ENCODE results near the gene NSD1. TPM values are rescaled to one million over a fixed set of nuclear protein-coding genes. Genes with fewer than 3 reads are reported as not detected.

NSD1 gene
- total RNA-seq, 1 donor: 53.2 TPM

GRCh38 chr5:177093082-177093712 lies 40.4 kb upstream of the NSD1 start:
- peak; percentile 83 for DNase-seq (ENCODE audit: insufficient read length, low spot score, missing footprints)
- no peaks in the 10 kb centered on the region for H3K36me3 ChIP-seq (ENCODE audit: insufficient read depth, low read length)
- no peak for TF ChIP-seq CTCF (IDR thresholded peaks at IDR 0.05; ENCODE audit: extremely low read depth, low read depth, low read length)

DNA sequence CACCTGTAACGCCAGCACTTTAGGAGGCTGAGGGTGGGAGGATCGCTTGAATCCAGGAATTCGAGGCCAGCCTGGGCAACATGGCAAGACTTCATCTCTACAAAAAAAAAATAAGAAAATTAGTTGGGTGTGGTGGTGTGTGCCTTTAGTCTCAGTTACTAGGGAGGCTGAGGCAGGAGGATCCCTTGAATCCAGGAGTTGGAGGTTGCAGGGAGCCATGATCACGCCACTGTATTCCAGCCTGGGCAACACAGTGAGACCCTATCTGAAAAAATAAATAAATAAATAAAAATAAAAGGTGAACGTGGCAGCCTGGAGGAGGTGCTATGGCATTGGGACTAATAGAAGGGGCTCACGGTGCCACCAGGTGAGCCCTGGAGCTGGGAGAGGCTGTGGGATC lies 39.8 kb upstream of the NSD1 start:
- DNase-seq (ENCODE audit: insufficient read length, low spot score, missing footprints): no peak
- Histone ChIP-seq H3K27ac (ENCODE audit: low read depth, low read length) (no peak overlapping the region), H2AFZ (ENCODE audit: low read length) (no peak overlapping the region), H3K9me3 (ENCODE audit: low read depth, low read length) (no peaks in the 10 kb centered on the region), H3K4me1 (ENCODE audit: insufficient read depth, low read length) (no peaks in the 10 kb centered on the region), H3K79me2 (ENCODE audit: insufficient read depth, low read length) (no peaks in the 10 kb centered on the region), H4K20me1 (ENCODE audit: insufficient read depth, low read length) (no peaks in the 10 kb centered on the region), H3K4me2 (ENCODE audit: insufficient read depth, low read length) (no peak overlapping the region), H3K27me3 (ENCODE audit: insufficient read depth, low read length) (peaks cover 2% of the 10 kb centered on the region), H3K4me3 (ENCODE audit: insufficient read depth, low read length) (no peak overlapping the region), H3K36me3 (ENCODE audit: insufficient read depth, low read length) (no peaks in the 10 kb centered on the region)
- no peak for TF ChIP-seq CTCF (IDR thresholded peaks at IDR 0.05; ENCODE audit: extremely low read depth, low read depth, low read length)

More at GRCh38 chr5:177093082-177093712, 40.4 kb upstream of the NSD1 start:
- Histone ChIP-seq H3K4me2 (ENCODE audit: insufficient read depth, low read length) (no peak overlapping the region), H3K79me2 (ENCODE audit: insufficient read depth, low read length) (no peaks in the 10 kb centered on the region), H2AFZ (ENCODE audit: low read length) (no peak overlapping the region), H3K27me3 (ENCODE audit: insufficient read depth, low read length) (peaks cover 7% of the 10 kb centered on the region), H3K27ac (ENCODE audit: low read depth, low read length) (no peak overlapping the region), H3K4me3 (ENCODE audit: insufficient read depth, low read length) (no peak overlapping the region), H3K9me3 (ENCODE audit: low read depth, low read length) (no peaks in the 10 kb centered on the region), H4K20me1 (ENCODE audit: insufficient read depth, low read length) (no peaks in the 10 kb centered on the region), H3K4me1 (ENCODE audit: insufficient read depth, low read length) (no peaks in the 10 kb centered on the region)

- DNase-seq (ENCODE audit: insufficient read length, low spot score, missing footprints): peak; percentile 92
- no peaks in the 10 kb centered on the region for H4K20me1 ChIP-seq (ENCODE audit: insufficient read depth, low read length)
- H2AFZ ChIP-seq (ENCODE audit: low read length): no peak overlapping the region
- H3K27me3 ChIP-seq (ENCODE audit: insufficient read depth, low read length): no peaks in the 10 kb centered on the region
- TF ChIP-seq CTCF (IDR thresholded peaks at IDR 0.05; ENCODE audit: extremely low read depth, low read depth, low read length): no peak
- H3K9me3 ChIP-seq (ENCODE audit: low read depth, low read length): no peaks in the 10 kb centered on the region
- H3K4me1 ChIP-seq (ENCODE audit: insufficient read depth, low read length): no peaks in the 10 kb centered on the region
- no peak overlapping the region for H3K27ac ChIP-seq (ENCODE audit: low read depth, low read length)
- no peaks in the 10 kb centered on the region for H3K79me2 ChIP-seq (ENCODE audit: insufficient read depth, low read length)
- no peak overlapping the region for H3K4me2 ChIP-seq (ENCODE audit: insufficient read depth, low read length)
- no peaks in the 10 kb centered on the region for H3K36me3 ChIP-seq (ENCODE audit: insufficient read depth, low read length)
- H3K4me3 ChIP-seq (ENCODE audit: insufficient read depth, low read length): no peak overlapping the region
These were observed 39.1 kb upstream of the NSD1 start for GRCh38 chr5:177094224-177095087.

DNA sequence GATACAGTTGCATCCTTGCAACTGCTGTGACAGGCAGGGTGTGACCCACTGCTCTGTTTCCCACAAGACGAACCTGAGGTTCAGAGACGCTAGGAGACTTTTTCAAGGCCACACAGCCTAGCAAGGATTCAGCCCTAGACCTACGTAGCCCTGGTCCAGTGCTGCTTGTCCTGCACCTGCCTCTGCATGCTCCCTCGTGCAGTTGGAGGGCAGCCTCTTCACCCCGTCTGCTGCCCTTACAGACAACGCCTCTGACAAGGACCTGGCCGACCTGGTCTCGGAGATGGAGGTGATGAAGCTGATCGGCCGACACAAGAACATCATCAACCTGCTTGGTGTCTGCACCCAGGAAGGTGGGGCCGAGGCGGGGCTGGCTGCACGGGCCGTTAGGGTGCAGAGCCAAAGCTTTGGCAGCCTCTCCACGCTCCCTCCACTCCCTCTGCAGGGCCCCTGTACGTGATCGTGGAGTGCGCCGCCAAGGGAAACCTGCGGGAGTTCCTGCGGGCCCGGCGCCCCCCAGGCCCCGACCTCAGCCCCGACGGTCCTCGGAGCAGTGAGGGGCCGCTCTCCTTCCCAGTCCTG lies 38.4 kb upstream of the NSD1 start:
- Histone ChIP-seq H3K9me3 (ENCODE audit: low read depth, low read length) (no peaks in the 10 kb centered on the region), H4K20me1 (ENCODE audit: insufficient read depth, low read length) (no peaks in the 10 kb centered on the region), H3K4me2 (ENCODE audit: insufficient read depth, low read length) (no peak overlapping the region), H3K4me1 (ENCODE audit: insufficient read depth, low read length) (no peaks in the 10 kb centered on the region), H2AFZ (ENCODE audit: low read length) (no peak overlapping the region), H3K4me3 (ENCODE audit: insufficient read depth, low read length) (no peak overlapping the region), H3K79me2 (ENCODE audit: insufficient read depth, low read length) (no peaks in the 10 kb centered on the region), H3K27me3 (ENCODE audit: insufficient read depth, low read length) (no peaks in the 10 kb centered on the region), H3K36me3 (ENCODE audit: insufficient read depth, low read length) (no peaks in the 10 kb centered on the region), H3K27ac (ENCODE audit: low read depth, low read length) (no peak overlapping the region)
- DNase-seq (ENCODE audit: insufficient read length, low spot score, missing footprints): peak; percentile 66
- TF ChIP-seq CTCF (IDR thresholded peaks at IDR 0.05; ENCODE audit: extremely low read depth, low read depth, low read length): no peak

All from osteoblast (primary cell).